ENCODE data around the gene ARPIN.

- no peak for TF ChIP-seq USF2 (CRISPR knock-in tag; IDR thresholded peaks at IDR 0.05)
- TF ChIP-seq RELA (CRISPR knock-in tag; IDR thresholded peaks at IDR 0.05; ENCODE audit: borderline replicate concordance): no peak
- no peak for TF ChIP-seq ATF3 (CRISPR knock-in tag; conservative IDR thresholded peaks at IDR 0.05)
- TF ChIP-seq CTCF (IDR thresholded peaks at IDR 0.05): no peak
- no peak for TF ChIP-seq ZNF263 (CRISPR knock-in tag; IDR thresholded peaks at IDR 0.05; ENCODE audit: low read depth)
- TF ChIP-seq ZNF425 (CRISPR knock-in tag; conservative IDR thresholded peaks at IDR 0.05): no peak
- TF ChIP-seq JUN (CRISPR knock-in tag; IDR thresholded peaks at IDR 0.05): no peak
- no peak for TF ChIP-seq IRF1 (CRISPR knock-in tag; IDR thresholded peaks at IDR 0.05)
- no peak for TF ChIP-seq HMGXB4 (CRISPR knock-in tag; IDR thresholded peaks at IDR 0.05)
- TF ChIP-seq ESRRA (CRISPR knock-in tag; IDR thresholded peaks at IDR 0.05; ENCODE audit: borderline replicate concordance): no peak
- no peak for TF ChIP-seq MAX (CRISPR knock-in tag; IDR thresholded peaks at IDR 0.05)
- TF ChIP-seq USF1 (CRISPR knock-in tag; IDR thresholded peaks at IDR 0.05): no peak
- no peak for TF ChIP-seq MYBL2 (CRISPR knock-in tag; IDR thresholded peaks at IDR 0.05)
These were observed 53.9 kb downstream of the ARPIN start for GRCh38 chr15:89858661-89859458.
